Measurements from ENCODE around the gene SUPT6H. TPM values are rescaled to one million over a fixed set of nuclear protein-coding genes. Genes with fewer than 3 reads are reported as not detected.
A peak's percentile ranks its signal among the peaks of the same experiment; 100 is the strongest.

The SUPT6H gene
- total and polyA plus RNA-seq, 9 of the 15 experiments (the other 6 are each of a cell fraction or from before 2014, with no cell fraction given) = 1.7 to 77.7 (median 49.2) TPM

DNA sequence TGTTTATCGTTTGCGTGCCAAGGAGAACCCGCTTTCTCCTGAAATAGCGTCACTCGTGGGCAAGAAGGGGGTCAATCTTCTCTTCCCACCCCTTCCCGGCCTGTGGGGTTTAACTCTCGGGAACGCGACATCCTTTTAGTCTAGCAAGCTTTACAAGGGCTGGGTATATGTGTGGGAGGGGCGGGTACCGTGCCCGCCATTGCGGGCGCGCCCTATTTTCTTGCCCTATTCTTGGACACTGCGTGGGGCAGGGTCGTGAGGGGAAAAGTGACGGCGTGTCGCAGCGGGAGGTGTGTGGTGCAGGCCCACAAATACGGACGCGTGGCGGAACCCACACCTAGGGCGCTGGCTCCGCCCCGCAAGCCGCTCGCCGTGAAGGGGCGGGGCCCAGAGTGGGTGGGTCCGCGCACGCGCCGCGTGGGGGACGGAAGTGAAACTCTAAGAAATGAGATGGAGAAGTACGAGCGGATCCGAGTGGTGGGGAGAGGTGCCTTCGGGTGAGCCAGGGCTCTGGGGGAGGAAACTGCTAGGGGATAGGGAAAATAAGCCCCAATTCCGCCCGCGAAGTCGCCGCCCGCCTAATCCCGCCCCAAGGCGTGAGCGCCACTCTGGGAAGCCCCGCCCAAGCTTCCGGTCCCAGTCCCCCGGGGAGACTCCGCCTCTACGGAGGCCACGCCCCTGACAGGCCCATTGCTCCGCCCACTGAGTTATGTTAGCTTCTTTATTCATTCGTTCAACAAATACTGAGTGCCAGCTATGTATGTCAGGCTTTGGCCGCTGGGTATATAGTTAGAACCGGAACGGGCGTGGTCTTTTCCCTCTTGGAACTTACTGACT lies 66.6 kb downstream of the SUPT6H start, which contains the start of gene NEK8 (continued):
- TF ChIP-seq SRSF3 (IDR thresholded peaks at IDR 0.05; ENCODE audit: insufficient read depth, low read length) (no peak), ZBTB1 (CRISPR knock-in tag; IDR thresholded peaks at IDR 0.05; ENCODE audit: borderline replicate concordance, low read depth) (0 out of 2 replicates have a peak, but pooled peaks have one; percentile 15), GTF2E2 (tag; IDR thresholded peaks at IDR 0.05) (no peak; the same call in 1 of the 2 replicates), NONO (IDR thresholded peaks at IDR 0.05; ENCODE audit: low read depth in 2 of 2, low read length in 1 of 2) (no peak), RB1 (IDR thresholded peaks at IDR 0.05; ENCODE audit: low read depth) (no peak), MXI1 (IDR thresholded peaks at IDR 0.05; ENCODE audit: low read depth, low read length) (peak; percentile 75), CBX5 (IDR thresholded peaks at IDR 0.05; ENCODE audit: borderline replicate concordance, low read depth) (no peak), GABPB2 (CRISPR knock-in tag; conservative IDR thresholded peaks at IDR 0.05) (no peak), ZBTB11 (CRISPR knock-in tag; IDR thresholded peaks at IDR 0.05) (peak in 1 of 3 experiments; percentile 24; a peak in 1 of 6 replicates), ZNF253 (CRISPR knock-in tag; conservative IDR thresholded peaks at IDR 0.05) (0 out of 2 replicates have a peak, but pooled peaks have one; percentile 52), SMARCA4 (IDR thresholded peaks at IDR 0.05) (0 out of 2 replicates have a peak, but pooled peaks have one; percentile 23), ZNF175 (CRISPR knock-in tag; IDR thresholded peaks at IDR 0.05; ENCODE audit: low read depth) (0 out of 2 replicates have a peak, but pooled peaks have one; percentile 36), FOXM1 (IDR thresholded peaks at IDR 0.05; ENCODE audit: low read depth) (no peak), FOXM1 (CRISPR knock-in tag; IDR thresholded peaks at IDR 0.05; ENCODE audit: low read depth) (peak; percentile 83; the same call in 1 of the 2 replicates), PHF8 (IDR thresholded peaks at IDR 0.05; ENCODE audit: borderline replicate concordance, low read length) (peak; percentile 78; the same call in 1 of the 2 replicates)

Measured in K562 (cell line).